Stimulated activated CD8-positive, alpha-beta memory T cell treated with anti-CD3 and anti-CD28 coated beads, Interleukin-4, amount 100 ng/mL, for 48 hours (primary cell): Measurements from ENCODE around the gene DENND11.
"Not testable (repeated sequence)": the region's sequence is repeated elsewhere in the genome, so short reads cannot be mapped to it uniquely, and the experiment has no call there.

Source experiments
- DNase-seq: peaks from one replicate; pipeline ENCODE4 v3.0.0-alpha.2; 2020

The DENND11 gene

DNA sequence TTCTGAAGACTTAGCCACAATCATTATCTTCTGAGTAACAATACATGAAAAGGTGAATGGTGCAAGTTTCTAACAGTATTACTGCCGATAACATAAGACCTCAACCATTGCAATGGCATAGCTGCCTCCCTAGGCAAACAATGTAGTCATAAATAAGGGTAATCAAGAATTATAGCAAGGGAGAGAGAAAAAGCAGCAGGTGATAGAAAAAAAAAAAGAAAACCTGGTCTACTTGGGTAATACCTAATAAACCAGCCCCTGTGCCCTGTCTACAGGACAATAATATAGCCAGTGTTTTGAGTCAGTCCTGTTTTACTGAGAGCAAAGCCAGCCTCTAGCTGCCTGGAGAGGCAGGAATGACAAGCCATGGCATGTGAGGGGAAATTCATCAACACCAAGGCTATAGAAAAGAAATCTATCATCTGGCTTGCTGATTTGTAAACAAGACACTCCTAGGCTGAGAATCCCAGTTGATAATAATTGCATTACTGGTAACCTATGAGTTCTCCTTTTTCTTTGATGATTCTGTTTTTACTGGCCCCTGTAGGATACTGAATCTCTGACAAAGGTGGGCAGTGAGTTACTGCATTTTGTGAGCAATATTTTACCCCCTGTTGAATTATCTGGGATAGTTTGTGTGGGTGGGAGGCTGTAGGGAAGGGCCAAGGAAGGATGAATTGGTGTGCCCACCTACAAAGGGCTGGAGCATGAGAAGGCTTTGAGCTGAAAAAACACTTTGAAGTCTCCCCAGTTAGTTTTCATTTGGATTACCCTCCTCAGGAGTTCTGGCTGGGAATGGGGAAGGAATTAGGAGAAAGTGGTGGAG, 4.5 kb upstream of the DENND11 start:
- no peak for DNase-seq

DNA sequence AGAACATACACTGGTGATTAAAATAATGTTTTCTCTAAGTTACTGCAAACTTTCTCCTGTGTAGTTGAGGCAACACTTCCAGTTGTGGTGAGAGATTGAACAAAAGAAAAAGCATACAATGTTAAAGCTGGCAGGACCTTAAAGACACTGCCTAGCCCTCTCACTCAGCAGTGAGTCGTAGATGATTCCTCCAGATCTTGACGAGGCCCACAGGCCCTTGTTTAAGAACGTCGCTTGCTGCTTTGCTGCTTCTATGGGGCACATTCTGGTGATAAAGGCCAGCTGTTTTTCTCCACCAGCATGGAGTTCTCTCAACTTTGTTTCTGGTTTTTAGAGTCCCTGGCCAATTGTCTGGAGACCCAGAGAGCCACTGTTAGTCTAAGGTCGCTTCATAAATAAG, 2.8 kb upstream of the DENND11 start:
- no peak for DNase-seq

DNA sequence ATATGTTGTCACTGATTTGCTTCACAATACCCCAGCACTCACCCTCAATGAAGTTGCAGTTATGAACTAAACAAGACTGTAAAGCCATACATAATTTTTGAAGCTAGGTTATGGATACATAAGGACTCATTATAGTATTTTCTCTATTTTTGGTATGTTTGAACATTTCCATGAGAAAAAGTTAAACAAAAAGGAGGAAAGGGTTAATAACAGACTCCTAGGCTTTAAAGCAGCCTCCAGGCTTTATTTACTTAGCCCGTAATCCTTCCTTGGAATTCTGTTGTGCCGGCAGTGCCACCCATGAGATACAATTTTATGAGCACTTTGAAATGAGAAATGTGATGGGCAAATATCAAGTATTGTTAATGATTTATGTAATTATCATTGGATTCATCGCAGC, 2.1 kb upstream of the DENND11 start:
- no peak for DNase-seq

DNA sequence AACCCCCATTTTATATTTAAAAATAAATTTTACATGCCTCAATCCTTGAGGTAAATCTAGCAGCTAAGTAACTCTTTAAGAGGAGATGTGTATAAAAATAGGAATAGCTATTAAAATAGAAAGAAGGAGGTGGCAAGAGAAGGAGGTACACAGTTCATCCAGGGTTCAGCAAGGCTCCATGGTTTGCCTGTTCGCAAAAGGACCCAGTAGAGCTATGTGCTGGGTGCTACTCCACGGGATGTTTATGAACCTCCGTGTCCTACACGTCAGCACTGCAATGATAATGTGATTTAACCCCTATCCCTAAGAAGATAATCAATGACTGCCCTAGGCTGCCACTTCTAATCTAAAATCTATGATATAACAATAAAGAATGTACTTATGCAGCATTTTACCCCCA, 926 bp upstream of the DENND11 start:
- DNase-seq, result no peak

DNA sequence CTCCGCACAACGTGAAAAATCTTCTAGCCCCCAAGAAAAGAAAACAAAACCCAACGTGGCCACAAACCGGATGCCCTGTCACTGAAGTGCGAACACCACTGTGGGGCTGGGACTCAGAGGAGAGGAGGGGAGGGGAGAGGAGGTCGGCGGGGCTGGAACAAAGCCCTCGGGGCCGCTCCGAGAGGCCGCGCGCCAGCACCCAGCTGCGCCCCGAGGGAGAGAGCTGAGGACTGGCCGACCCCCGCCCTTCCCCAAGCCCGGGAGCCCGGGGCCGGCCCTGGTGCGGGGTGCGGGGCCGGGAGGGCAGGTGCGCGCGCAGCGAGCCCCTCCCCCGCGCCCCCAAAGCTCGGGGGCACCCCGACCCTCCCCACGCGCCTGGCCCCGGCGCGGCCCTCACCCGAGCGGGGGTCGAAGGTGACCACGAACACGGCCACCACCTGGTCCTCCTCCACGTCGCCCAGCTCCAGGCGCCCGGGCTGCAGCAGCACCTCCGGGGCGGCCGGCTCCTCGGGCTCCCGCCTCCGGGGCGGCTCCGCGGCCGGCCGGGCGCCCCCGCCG, 398 bp downstream of the DENND11 start:
- DNase-seq, result peak; percentile 78

DNA sequence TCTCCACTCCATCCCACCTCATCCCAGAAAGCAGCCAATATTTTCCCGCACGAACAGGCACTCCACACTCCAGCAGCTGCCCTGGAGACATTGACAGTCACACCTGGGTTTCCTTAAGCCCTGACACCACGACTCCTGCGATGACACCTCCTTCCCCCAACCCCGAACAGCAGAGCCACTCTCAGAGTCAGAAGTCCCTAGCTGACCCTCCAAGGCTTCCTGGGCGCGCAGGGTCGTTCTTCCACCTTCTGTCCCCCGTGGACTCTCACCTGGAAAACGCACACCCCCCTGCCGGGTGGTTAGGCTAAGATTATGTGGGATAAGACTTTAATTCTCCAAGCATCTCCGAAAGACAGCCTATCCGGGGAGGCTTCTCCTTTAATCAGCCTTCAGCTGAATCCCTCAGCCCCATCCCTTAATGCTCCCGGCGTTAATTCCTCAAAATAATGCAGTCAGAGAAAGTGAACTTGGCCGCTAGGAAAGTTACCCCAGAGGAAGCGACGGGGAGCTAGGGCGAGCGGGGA, 1.1 kb downstream of the DENND11 start:
- peak; percentile 33 for DNase-seq

DNA sequence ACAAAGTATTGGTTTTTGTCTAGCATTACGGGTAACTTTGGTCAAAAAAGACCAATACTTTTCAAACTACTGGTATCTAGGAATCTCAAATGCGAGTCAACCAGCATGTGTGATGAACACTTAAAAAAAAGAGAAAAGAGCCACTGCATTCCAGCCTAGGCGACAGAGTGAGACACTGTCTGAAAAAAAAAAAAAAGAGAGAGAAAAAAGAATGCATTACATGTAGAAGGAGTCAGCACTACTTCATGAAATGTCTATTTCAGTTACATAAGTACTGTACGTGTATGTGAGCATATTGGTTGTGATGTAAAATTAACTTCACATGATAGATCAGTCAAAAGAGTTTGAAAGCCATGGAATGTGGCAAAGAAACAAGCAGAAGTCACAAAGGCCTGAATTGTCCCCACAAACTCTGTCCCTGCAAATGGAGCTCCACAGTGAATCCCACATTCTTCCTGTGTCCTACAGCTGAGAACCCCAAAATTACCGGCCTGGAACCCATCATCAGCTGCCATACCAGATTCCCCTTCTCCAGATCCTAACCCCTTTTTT, 1.6 kb downstream of the DENND11 start:
- DNase-seq, result no peak

DNA sequence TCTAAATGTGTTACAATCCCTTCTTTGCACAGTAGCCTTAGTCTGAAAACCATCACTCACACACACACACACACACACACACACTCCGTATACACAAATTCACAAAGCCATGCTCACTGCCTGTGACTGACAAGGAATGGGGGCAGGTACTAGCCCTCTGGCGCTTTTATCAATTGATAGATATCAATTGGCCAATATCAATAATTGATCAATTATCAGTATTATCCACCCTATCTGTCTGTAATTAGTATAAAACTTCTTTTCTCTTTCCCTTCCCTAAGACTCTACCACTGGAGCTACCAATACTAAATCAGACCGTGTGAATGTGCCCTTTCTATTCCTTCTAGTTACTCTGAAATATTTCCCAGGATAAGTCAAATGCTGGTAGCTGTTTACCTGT, 2.1 kb downstream of the DENND11 start:
- DNase-seq, result no peak

DNA sequence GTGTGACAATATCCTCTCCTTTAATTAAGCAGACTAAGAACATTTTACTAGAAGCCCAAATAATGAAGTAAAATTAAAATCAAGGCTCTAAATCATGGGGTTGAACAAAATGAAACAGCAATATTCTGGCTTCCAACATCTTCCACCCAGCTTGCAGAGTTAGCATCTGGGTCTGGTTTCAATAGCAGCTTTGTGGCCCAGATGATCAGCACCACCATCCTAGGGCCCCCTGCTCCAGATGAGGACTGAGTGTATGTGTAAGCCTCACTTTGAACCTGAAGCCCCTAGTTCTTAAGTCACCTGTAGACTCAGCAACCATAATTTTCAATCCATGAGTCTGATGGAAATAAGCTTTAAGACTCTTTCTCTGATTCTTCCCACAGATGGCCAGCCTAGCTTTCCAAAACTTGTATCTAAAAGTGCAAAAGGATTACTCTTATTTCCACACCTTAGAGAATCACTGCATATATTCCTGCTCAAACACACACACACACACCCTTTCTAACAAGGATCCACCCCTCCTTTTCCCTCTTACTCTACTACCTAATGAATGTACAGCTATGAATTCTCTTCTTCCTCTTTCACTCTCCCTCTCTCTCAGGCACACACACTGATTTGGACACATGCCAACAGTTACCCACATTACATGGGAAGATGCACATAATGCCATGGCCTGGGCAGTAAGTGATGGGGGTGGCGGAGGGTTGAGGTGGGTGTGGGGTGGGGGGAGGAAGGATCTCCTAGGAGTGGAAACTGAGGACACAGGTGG, 3.5 kb downstream of the DENND11 start:
- DNase-seq, result no peak

DNA sequence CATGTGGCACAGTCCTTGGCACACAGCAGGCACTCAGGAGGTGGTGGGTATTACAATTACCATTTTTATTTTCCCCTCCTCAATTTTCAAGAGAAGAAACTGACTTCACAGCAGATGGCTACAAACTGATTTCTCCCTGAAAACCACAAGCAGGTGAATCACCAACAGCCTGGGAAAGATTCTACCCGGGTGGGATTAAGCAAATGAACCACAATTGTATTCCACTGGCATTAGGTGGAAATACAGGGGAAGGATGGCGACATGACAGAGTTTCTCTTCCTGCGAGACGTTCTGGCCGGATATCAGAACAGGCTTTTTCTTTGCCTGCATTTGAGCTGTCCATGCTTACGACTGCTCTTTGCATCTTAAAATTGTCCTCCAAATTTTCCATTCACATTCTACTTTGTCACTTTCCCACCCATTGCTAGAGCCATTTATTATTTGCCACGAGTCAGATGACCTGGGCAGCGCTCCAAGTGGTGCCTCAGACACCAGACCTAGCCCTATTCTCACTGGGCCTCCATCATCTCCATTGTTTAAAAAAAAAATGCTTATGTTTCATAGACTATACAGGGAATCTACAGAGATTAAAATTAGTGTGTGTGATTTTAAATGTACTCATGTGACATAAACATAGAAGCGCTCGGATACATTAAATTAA, 4.6 kb downstream of the DENND11 start:
- no peak for DNase-seq

DNA sequence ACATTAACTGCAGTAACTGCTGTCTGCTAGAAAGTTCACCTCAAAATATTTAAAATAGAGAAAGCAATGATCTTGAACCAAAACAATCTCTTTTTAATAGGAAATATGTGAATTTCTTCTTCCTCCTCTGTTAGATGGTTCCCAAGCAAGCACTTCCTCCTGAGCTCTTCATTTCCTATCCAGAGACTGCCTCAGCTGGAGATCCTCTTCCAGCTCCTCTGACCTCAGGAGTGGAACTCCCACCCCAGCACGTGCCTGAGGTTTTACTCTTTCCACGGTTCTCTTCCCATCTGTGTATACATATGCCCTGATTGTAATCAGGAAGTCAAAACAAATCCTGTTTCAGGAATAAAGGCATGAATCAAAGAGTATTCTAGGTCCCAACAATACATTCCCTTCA, 5.6 kb downstream of the DENND11 start:
- DNase-seq, result no peak

DNA sequence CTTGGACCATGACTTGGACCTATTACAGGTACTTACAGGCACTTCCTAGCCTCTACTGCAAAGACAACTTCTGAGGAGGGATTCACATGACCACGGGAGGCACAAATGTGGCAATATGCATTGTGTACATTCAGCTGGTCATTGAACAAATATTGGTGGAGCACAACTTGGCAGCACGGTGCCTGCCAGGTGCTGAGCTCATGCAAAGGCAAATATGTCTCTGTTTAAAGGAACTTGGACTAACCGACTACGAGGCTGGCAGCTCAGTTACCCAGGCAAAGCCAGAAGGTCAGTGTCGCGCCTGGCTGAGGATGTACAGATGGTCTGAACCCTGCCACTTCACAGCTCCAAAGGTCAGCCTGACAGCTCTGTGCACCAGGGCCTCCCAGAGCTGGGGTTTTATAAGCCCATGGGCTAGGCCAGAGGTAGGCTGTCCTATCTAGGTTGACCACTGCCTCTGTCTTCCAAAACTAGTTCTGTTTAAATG, 6.1 kb downstream of the DENND11 start:
- DNase-seq, result no peak

DNA sequence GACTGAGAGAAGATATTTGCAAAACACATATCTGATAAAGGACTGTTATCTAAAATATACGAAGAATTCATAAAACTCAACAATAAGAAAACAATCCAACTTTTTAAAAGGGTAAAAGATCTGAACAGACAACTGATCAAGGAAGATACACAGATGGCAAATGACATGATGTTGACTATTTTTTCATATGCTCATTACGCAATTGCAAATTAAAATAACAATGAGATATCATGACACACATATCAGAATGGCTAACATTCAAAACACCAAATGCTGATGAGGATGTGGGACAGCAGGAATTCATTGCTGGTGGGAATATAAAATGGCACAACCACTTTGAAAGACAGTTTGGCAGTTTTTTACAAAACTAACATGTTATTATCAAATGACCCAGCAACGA, 8.9 kb downstream of the DENND11 start:
- no peak for DNase-seq

DNA sequence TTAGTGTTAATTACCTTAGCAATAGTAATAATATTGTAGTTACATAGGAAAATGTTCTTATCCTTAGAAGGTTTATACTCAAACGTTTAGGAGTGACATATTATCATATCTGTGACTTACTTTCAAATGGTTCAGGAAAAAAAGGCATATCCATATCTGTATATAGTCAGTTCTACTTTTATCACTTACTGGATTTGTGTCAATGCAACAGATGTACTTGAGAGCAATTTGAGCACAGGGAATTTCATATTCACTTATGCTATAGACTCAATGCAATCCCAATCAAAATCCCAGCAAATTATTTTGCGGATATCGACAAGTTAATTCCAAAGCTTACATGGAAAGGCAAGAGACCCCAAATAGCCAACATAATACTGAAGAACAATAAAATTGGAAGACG, 10.0 kb downstream of the DENND11 start:
- DNase-seq, result no peak

DNA sequence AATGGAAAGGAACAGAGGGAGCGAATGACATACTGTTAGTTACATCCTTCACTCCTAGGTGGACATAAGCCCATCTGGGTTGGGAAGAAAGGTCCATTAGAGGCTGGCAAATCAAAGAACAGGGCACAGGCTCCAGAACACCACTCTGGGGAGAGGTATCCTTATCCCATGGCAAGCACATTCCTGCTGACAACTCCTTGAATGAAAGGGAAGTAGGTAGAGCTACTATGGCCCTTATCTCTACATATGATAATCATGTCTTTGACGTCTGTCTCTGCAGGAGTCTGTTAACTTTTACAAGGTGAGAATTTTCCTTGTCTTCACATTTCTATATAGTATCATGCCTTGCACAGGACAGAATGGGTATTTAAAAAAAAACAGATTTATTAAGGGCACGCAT, 10.4 kb downstream of the DENND11 start:
- no peak for DNase-seq

DNA sequence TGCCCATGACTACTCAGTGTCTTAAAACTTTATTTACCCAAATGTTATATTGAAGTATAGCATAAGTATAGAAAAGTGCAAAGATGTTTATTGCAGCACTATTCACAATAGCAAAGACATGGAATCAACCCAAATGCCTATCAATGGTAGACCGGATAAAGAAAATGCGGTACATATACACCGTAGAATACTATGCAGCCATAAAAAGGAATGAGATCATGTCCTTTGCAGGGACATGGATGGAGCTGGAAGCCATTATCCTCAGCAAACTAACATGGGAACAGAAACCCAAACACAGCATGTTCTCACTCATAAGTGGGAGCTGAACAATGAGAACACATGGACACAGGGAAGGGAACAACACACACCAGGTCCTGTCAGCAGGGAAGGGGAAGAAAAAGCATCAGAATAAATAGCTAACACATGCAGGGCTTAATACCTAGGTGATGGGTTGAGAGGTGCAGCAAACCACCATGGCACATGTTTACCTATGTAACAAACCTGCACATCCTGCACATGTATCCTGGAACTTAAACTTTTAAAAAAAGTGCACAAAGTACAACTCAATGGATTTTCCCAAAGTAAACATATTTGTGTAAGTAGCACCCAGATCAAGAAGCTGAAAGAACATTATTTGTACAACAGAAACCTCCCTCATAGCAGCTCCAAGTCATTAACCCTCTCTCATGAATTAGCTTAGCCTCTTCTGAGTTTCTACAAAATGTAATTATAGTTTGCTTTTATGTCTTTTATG, 12.7 kb downstream of the DENND11 start:
- not testable (repeated sequence) for DNase-seq

DNA sequence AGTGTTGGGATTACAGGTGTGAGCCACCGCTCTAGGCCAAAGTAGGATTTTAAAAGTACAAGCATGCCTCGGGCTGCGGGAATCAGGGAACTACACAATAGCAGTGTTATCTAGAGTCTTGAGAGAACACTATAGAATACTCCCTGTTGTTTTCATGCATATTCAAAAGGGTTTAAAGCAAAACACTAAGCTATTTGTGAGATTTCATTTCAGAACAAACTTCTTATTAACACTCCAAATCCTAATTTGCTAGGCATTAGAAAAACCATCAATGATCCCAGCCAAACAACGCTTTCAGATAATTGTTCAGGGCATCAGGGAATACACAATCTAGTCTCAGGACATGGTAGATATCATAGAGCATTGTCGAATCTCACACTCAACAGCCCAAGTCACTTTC, 13.9 kb downstream of the DENND11 start:
- DNase-seq, result no peak

DNA sequence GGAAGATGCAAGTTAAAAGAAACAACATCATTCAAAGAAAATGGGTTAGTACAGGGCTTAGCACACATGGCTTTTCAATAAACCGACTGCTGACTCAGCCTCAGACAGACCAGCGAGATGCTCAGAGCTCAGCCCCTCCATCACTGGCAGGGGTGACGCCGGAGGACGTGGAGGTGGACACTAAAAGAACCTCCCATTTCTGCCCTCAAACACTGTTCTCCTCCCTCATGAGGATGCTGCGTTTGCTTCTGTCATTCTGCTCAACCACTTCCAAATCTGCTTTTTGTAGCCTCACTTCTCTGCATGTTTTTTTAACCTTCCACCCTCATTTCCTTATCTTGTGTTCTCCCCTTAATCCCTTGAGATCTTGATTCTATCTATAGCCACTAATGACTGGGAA, 15.3 kb downstream of the DENND11 start:
- no peak for DNase-seq

DNA sequence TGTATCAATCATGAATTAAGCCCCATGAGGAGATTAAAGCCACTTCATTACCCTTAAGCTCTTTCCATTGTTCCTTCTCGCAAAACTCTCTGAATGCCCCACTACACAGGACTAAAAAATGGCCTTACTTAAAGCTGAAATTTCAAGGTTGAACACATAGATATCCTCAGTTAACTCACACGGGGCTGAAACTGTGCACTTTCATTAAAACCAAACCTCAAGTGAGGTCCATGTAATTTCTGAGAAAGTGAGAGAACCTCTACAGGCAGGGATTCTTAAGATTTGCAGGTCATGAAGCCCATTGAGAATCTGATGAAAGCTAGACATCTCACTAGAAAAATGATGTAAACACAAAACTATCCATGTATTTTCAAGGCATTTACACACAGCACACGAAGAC, 15.9 kb downstream of the DENND11 start:
- no peak for DNase-seq

DNA sequence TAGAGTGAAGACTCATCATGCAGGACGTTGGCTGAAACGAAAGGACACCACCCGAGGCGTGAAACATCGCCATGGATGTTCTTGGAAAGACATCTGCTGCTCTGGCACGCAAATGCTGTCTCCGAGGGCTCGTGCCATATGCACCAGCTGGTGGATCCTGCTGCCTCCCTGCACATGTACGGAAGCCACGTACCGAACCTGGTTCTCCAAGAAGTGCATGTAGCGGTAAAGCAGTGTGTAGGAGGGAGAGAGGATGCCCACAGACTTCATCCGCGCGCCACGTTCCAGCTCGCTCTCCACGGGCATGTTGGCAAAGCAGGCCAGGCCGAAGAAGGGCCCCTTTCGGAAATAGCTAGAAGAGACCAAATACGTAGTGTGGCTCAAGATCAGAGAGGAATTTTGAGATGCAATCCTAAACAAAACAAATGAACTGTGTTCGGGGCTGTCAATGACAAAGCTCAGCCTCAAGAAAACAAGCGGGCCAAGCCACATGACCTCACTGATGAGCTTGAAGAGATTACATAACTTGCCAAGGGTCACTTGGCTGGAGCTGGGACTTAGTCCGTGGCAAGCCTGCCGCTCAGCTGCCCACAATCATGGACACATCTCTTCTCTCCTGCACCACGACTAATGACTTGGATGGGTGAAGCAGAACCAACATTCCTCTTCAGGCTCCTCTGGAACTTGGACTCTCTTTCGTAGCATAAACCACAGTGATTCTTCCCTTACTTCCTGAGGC, 16.5 kb downstream of the DENND11 start:
- no peak for DNase-seq

DNA sequence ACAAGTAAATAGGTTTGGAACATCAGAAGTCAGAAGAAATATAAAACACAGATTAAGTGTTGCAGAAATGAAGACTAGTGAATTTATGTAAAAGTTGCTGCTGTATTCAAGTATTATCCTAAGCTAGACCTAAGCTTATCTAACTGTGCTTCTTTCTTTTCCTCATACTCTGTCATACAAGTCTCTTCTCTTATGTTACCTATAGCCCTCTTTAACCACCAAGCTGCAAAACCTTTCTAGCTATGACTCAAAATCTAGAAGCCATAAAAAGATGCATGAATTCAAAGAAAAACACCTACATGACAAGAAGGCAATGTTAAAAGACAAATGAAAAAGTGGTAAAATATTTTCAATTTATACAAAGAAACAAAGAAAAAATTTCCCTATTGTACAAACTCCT, 23.0 kb downstream of the DENND11 start:
- no peak for DNase-seq
